NCI-H748 treated with DMSO at 0.1 percent for 48 hours (cell line): ENCODE results near the gene IRF5.
"Not testable (repeated sequence)": the region's sequence is repeated elsewhere in the genome, so short reads cannot be mapped to it uniquely, and the experiment has no call there.

Experiments used
- DNase-seq: peaks from one replicate; lab custom pipeline; 2025; lab: John Stamatoyannopoulos, UW

The IRF5 gene

DNA sequence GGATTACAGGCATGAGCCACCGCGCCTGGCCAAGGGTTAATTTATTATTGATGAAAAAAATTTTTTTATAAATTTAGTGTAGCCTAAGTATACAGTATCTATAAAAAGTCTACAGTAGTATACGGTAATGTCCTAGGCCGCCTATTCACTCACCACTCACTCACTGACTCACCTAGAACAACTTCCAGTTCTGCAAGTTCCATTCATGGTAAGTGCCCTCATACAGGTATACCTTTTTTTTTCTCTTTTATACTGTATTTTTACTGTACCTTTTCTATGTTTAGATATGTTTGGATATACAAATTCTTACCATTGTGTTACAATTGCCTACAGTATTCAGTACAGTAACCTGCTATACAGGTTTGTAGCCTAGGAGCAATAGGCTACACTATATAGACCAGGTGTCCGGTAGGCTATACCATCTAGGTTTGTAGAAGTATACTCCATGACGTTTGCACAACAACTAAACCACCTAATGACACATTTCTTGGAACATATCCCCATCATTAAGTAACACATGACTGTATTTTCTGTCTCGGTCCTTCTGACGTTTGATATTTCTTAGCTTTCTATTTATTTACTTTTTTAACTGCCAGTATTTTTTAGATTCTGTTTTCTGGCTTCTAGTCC, 23.4 kb downstream of the IRF5 start:
- DNase-seq = no peak

- no peak for DNase-seq
These were observed 25.2 kb downstream of the IRF5 start for GRCh38 chr7:128962899-128963298.

DNA sequence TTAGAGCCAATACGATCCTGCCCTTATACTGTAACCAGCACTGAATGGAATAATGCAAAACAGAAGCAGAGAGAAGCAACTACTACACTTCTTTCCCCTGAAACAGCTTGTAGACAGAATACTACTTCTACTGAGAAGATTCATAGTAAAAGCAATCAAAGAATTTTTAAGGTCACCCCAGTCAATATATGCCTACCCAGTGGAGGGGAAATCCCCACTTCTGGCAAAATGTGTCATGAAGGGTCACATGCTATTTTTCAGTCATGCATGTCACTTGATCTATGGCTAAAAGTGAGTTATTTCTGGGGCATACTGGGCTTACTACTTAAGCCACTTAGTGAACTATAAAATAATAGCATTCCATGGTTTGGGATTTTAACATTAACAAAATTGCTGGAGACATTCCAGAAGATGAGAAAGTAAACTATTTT, 25.6 kb downstream of the IRF5 start:
- no peak for DNase-seq

- DNase-seq = no peak
These were observed 30.9 kb downstream of the IRF5 start for GRCh38 chr7:128968624-128969023.

DNA sequence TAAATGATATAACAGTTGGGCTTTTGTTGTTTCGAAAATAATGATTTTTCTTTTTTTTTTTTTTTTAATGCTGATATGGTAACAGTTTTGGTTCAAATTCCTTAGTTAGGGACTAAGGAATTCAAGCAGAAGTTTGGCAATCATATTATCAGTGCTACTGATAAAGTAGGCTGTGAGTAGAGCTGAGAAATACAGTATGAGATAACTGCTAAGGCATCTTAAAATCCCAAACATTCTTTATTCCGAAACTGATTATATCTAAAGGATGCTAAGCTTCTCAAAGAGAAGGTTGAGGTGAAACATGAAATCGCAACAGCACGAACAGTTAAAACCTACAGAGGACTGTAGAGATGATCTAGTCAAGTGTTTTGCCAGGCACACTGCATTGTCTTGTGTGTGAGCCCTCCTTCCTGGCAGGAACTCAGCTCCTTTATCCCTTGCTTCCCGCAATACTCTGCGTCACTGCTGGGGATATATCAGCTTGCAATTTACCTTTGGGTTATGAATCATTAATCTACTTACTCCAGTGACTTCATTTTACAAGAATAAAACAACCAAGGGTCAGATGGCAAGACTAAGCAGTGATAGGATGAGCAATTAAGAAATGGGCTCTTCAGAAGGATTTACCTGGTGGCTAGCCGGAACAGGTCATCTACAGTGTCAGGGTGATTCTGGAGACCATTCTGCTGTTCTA, 36.7 kb downstream of the IRF5 start:
- DNase-seq = no peak

DNA sequence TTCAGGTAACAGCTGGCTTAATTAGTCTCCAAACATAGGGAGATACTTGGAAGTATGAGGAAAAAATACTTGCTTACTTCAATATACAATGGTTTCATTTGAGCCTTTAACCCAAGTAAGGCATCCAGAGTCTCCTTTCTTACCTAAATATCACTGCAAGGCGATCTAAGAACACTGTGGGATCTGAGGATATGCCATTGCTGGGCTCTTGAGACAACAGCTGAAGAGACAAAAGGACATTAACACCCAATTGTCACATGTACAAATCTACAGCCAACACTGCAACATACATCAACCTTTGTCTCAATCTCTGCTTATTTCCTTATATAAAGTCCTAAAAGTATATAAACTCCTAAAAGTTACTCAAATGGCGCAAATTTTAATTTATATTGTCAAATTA, 44.4 kb downstream of the IRF5 start:
- DNase-seq = no peak

GRCh38 chr7:128985660-128986059, 47.9 kb downstream of the IRF5 start:
- no peak for DNase-seq

DNA sequence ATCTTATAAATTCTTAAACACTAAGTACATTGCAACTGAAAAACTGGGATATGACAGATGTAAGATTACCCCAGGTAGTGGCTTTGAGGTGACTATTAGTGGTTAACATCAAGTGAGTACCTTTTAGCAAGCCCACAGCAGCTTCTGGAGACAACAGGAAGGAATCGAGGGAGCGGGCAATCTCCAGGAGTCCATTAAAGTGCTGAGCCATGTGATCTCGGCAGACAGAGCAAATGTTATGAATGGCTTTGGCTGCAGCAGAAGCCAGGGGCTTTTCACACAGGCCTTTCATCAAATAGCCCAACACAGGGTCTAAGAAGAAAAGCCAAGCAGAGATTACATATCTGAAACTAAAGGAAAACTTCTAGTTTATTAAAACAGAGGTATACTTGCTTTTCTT, 48.9 kb downstream of the IRF5 start:
- DNase-seq = no peak

DNA sequence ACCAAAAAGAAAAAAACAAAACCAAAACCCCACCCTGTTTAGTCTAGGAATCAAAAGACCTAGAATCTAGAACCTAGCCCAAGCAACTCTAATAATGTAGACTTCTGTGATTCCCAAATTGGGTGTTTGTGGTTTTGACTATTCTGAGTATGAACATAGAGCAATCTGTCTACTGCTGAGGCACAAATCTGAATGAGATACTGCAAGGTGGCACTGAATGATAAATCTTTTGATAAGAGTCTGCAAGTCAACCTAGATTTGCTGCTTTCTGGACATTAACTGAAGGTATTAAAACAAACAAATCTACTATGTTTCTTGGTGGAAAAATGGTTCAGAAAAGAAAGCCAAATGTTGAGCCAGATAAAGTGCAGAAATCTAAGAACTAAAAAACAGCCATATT, 50.6 kb downstream of the IRF5 start:
- no peak for DNase-seq

DNA sequence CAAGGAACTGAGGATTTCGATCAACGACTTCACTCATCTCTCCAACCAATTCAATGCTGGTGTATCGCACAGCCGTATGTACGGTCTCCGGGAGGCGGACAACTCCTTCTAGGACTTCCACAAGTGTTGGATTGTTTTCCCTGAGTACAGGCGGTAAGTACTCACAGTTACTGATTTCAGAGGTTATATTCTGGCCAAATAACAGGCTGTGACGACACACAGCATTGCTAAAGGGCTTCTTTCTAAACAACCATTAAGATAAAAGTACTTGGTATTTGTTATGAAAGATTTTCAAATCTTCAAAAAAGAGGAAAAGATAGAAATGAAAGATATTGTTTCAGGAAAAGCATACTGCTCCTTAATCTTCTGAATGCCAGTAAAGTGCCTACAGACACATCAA, 52.2 kb downstream of the IRF5 start:
- no peak for DNase-seq

DNA sequence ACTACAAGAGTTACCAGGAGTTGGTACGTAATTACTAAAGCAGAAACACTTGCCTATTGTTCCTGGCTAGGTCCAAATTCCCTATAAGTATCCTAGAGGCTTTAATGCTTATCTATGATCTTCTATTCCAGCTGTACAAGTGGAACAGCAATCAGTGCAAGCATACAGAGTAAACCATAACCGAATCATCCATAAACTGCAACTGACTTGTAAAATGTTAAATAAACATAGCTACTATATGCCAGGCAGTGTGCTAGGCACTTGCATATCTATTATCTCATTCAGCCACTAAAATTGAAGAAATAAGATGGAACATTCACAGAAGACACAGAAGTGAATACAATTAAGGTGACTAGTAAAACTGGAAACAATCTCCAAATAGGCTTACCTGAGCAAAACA, 55.7 kb downstream of the IRF5 start:
- no peak for DNase-seq

DNA sequence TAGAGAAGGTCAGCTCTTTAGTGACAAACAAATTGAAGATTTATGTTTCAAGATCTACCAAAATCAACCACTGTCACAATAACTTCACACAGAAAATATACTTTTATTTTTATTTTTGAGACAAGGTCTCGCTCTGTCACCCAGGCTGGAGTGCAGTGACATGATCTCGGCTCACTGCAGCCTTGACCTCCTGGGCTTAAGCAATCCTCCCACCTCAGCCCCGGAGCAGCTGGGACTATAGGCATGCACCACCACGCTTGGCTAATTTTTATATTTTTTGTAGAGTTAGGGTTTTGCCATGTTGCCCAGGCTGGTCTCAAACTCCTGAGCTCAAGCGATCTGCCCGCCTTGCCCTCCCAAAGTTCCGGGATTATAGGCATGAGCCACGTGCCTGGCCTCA, 56.8 kb downstream of the IRF5 start:
- not testable (repeated sequence) for DNase-seq

- no peak for DNase-seq
These were observed 59.5 kb downstream of the IRF5 start for GRCh38 chr7:128997181-128997580.
